T-helper 1 cell (primary cell): ENCODE data around the gene CLDN25.

ENCODE experiments used
- DNase-seq, 5 donors: peaks; one replicate each; pipeline ENCODE4 v3.0.0-alpha.2; 2012 to 2020

The CLDN25 gene

GRCh38 chr11:113814181-113814580 lies 34.6 kb downstream of the CLDN25 start:
- DNase-seq: no peak

GRCh38 chr11:113817162-113817561 lies 37.6 kb downstream of the CLDN25 start:
- no peak for DNase-seq

- DNase-seq: no peak
Observed at GRCh38 chr11:113817626-113818025, 38.0 kb downstream of the CLDN25 start.

- DNase-seq: no peak
Observed at GRCh38 chr11:113818426-113818825, 38.8 kb downstream of the CLDN25 start.

- DNase-seq: no peak
Observed at GRCh38 chr11:113827477-113827876, 47.9 kb downstream of the CLDN25 start.

GRCh38 chr11:113828191-113828590 lies 48.6 kb downstream of the CLDN25 start:
- no peak for DNase-seq

GRCh38 chr11:113829751-113830150 lies 50.2 kb downstream of the CLDN25 start:
- no peak for DNase-seq
